Right ventricle myocardium inferior (tissue), 1 donor: ENCODE data around the gene HEATR5A. TPM values are rescaled to one million over a fixed set of nuclear protein-coding genes. Genes with fewer than 3 reads are reported as not detected.

Experiments used
- ATAC-seq: fragments of 200-7000 bp; cut with Tn5 transposase; one replicate; pipeline ENCODE4 v1.9.1; 2020; ENCODE audit warnings: mild to moderate bottlenecking, moderate library complexity
- DNase-seq: peaks from one replicate; pipeline ENCODE4 v3.0.0; 2021; ENCODE audit errors: missing footprints
- intact Hi-C: fragments of 100-400 bp; cut with DNase I; formaldehyde crosslinking; loops from one replicate; pipeline ENCODE4 v1.11.0; 2022
- total RNA-seq: library from RNA; stranded (reverse); fragmentation: NEBNext Ultra II Directional; extraction: Animal tissue kit (Norgen Biotek cat#: 25700); gene quantifications from one replicate; pipeline ENCODE4 v1.2.1, GENCODE V29; 2021
- donor health status: DM: no; HTN: yes; CAD: no; lungs with severe emphysema.

The HEATR5A gene
- total RNA-seq, 1 donor from 2014 or later, result 48.1 TPM

- intact Hi-C loops, result no loop called here
- ATAC-seq (no peak), DNase-seq (no peak)
Observed at GRCh38 chr14:31430634-31431264, 10.4 kb upstream of the HEATR5A start.

GRCh38 chr14:31429791-31430190 lies 9.4 kb upstream of the HEATR5A start:
- intact Hi-C loops, result no loop called here
- no peak for ATAC-seq

GRCh38 chr14:31428011-31428410 lies 7.7 kb upstream of the HEATR5A start:
- ATAC-seq, result no peak
- intact Hi-C loops, result no loop called here
- no peak for DNase-seq

More at GRCh38 chr14:31429791-31430190, 9.4 kb upstream of the HEATR5A start:
- DNase-seq, result no peak

- intact Hi-C loops, result no loop called here
- DNase-seq (no peak), ATAC-seq (no peak)
Observed at GRCh38 chr14:31426663-31427062, 6.3 kb upstream of the HEATR5A start.

GRCh38 chr14:31425905-31426304 lies 5.6 kb upstream of the HEATR5A start:
- no peak for DNase-seq
- no peak for ATAC-seq
- intact Hi-C loops, result no loop called here

- no peak for ATAC-seq
- intact Hi-C loops, result loop anchor here (2.0 kb wide), 1 partner anchor 36 kb away; the partner anchor contains the start of gene DTD2
- DNase-seq, result no peak
Observed at GRCh38 chr14:31421200-31421599, 850 bp upstream of the HEATR5A start.

- DNase-seq, result peak; percentile 82
- peak; percentile 82 for ATAC-seq
- intact Hi-C loops, result loop anchor here (2.0 kb wide), 1 partner anchor 37 kb away; the partner anchor contains the start of gene DTD2
Observed at GRCh38 chr14:31419967-31420318, 407 bp downstream of the HEATR5A start.

GRCh38 chr14:31419179-31419966 lies 977 bp downstream of the HEATR5A start:
- DNase-seq, result no peak
- no peak for ATAC-seq
- intact Hi-C loops, result no loop called here

GRCh38 chr14:31418440-31418839 lies 1.9 kb downstream of the HEATR5A start:
- no peak for DNase-seq
- intact Hi-C loops, result no loop called here
- ATAC-seq, result no peak

GRCh38 chr14:31414190-31414833 lies 6.0 kb downstream of the HEATR5A start:
- intact Hi-C loops, result no loop called here
- DNase-seq (no peak), ATAC-seq (no peak)

GRCh38 chr14:31411218-31411727 lies 9.1 kb downstream of the HEATR5A start:
- DNase-seq, result no peak
- ATAC-seq, result no peak
- intact Hi-C loops, result no loop called here

- ATAC-seq (no peak), DNase-seq (no peak)
- intact Hi-C loops, result no loop called here
Observed at GRCh38 chr14:31410048-31410650, 10.2 kb downstream of the HEATR5A start.

- ATAC-seq, result no peak
- no peak for DNase-seq
- intact Hi-C loops, result no loop called here
Observed at GRCh38 chr14:31408421-31408820, 11.9 kb downstream of the HEATR5A start.

- intact Hi-C loops, result no loop called here
- DNase-seq, result no peak
- ATAC-seq, result no peak
Observed at GRCh38 chr14:31405599-31406232, 14.6 kb downstream of the HEATR5A start.

- intact Hi-C loops, result no loop called here
Observed at GRCh38 chr14:31405106-31405505, 15.2 kb downstream of the HEATR5A start.

GRCh38 chr14:31403707-31404106 lies 16.6 kb downstream of the HEATR5A start:
- DNase-seq (no peak), ATAC-seq (no peak)
- intact Hi-C loops, result no loop called here

More at GRCh38 chr14:31405106-31405505, 15.2 kb downstream of the HEATR5A start:
- DNase-seq (no peak), ATAC-seq (no peak)

- intact Hi-C loops, result no loop called here
- no peak for ATAC-seq
- no peak for DNase-seq
Observed at GRCh38 chr14:31402764-31403439, 17.4 kb downstream of the HEATR5A start.

GRCh38 chr14:31401369-31401932 lies 18.9 kb downstream of the HEATR5A start:
- ATAC-seq (peak; percentile 54), DNase-seq (no peak)
- intact Hi-C loops, result no loop called here
